ENCODE data around the gene FLNB. TPM values are rescaled to one million over a fixed set of nuclear protein-coding genes. Genes with fewer than 3 reads are reported as not detected.

The FLNB gene
- total and polyA plus RNA-seq, 9 of the 15 experiments (the other 6 are each of a cell fraction or from before 2014, with no cell fraction given): 9.4 to 48.1 (median 25.6) TPM

DNA sequence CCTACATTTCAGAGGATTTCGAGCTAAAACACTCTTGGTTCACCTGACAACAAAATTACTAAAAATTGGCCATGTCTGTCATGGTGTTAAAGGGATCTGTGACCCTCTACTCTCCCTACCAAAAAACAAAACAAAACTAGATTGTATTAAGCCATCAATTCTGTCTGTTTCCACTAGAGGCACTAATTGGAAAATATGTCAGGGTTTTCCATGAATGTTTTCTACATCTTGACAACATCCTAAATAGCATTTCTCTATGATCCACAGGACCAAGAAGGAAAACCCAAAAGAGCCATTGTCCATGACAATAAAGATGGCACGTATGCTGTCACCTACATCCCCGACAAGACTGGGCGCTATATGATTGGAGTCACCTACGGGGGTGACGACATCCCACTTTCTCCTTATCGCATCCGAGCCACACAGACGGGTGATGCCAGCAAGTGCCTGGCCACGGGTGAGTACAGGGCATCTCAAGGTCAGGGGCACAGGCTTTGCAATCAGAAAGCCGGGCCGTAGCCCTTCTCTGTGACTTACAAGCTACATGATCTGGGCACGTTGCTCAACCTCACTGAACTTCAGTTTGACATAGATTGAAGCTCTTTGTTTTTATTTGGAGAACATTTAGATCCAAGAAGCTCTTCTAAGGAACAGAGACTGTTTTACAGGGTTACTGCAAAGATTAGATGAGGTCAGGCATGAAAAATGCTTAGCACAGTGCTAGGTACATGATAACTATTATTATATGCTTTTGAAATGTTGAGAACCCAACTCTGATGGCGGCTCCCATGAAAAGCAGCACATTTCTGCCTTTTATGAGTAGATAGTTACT, 127.7 kb downstream of the FLNB start:
- 80% methylated on average over 14 of the region's 14 CpGs for WGBS (ENCODE audit: insufficient coverage, low coverage, missing lambda C conversion rate)
- Histone ChIP-seq H3K4me2 (ENCODE audit: insufficient read depth, low read length) (no peak overlapping the region), H3K4me3 (no peak overlapping the region), H3K9me3 (replicated peaks; ENCODE audit: control insufficient read depth, insufficient read depth, low read depth, low read length) (no peaks in the 10 kb centered on the region), H3K9ac (ENCODE audit: insufficient read depth in 1 of 2, low read depth in 2 of 2, low read length in 2 of 2) (no peak overlapping the region), H3K36me3 (ENCODE audit: control insufficient read depth, insufficient read depth, low read length) (peaks cover 57% of the 10 kb centered on the region; the same call in 2 of the 3 replicates), H3K4me1 (replicated peaks in 1 of 2; ENCODE audit: control insufficient read depth in 2 of 2, insufficient read depth in 2 of 2, low read length in 2 of 2) (no peaks in the 10 kb centered on the region), H3K27me3 (ENCODE audit: control insufficient read depth in 2 of 2, insufficient read depth in 2 of 2, low read length in 2 of 2) (no peaks in the 10 kb centered on the region), H3K9me1 (ENCODE audit: control insufficient read depth, insufficient read depth, low read length) (no peaks in the 10 kb centered on the region), H3K79me2 (ENCODE audit: control insufficient read depth, insufficient read depth, low read length) (no peaks in the 10 kb centered on the region), H3K27ac (ENCODE audit: extremely low read depth, low read depth, low read length) (no peak overlapping the region), H4K20me1 (replicated peaks; ENCODE audit: control insufficient read depth, insufficient read depth, low read length) (no peaks in the 10 kb centered on the region), H2AFZ (ENCODE audit: low read depth, low read length) (no peak overlapping the region)
- no TSS peak for BruUV-seq (replicated peaks)
- intact Hi-C loops (cut with micrococcal nuclease) (no loop called here), in situ Hi-C loops (cut with MboI) (no loop called here)
- ATAC-seq (no peak), DNase-seq (ENCODE audit: extremely low read depth in 1 of 4, low spot score in 3 of 4) (no peak), FAIRE-seq (no peak)
- ChIA-PET POLR2A (no interaction called here), CTCF (ENCODE audit: low intra/inter-chr PET ratio) (no interaction called here)
- TF ChIP-seq ZNF282 (CRISPR knock-in tag; IDR thresholded peaks at IDR 0.05): no peak
- TF ChIP-seq, protein P1, sequence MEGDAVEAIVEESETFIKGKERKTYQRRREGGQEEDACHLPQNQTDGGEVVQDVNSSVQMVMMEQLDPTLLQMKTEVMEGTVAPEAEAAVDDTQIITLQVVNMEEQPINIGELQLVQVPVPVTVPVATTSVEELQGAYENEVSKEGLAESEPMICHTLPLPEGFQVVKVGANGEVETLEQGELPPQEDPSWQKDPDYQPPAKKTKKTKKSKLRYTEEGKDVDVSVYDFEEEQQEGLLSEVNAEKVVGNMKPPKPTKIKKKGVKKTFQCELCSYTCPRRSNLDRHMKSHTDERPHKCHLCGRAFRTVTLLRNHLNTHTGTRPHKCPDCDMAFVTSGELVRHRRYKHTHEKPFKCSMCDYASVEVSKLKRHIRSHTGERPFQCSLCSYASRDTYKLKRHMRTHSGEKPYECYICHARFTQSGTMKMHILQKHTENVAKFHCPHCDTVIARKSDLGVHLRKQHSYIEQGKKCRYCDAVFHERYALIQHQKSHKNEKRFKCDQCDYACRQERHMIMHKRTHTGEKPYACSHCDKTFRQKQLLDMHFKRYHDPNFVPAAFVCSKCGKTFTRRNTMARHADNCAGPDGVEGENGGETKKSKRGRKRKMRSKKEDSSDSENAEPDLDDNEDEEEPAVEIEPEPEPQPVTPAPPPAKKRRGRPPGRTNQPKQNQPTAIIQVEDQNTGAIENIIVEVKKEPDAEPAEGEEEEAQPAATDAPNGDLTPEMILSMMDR (IDR thresholded peaks at IDR 0.05 in 2 of 3, conservative IDR thresholded peaks at IDR 0.05 in 1 of 3; ENCODE audit: insufficient read depth in 2 of 3, low read depth in 1 of 3, low read length in 3 of 3): peak in 2 of 3 experiments; percentile 29 to 30; a peak in 2 of 6 replicates

Data from K562 (cell line).